GM12891 (cell line): Measurements from ENCODE around the gene ANKRD6.

ENCODE experiments used
- DNase-seq: peaks from one replicate; pipeline ENCODE4 v3.0.0; 2011; ENCODE audit warnings: low spot score; ENCODE audit not compliant: insufficient read length
- FAIRE-seq: peaks from 2 replicates; lab custom pipeline; 2011; peaks lifted over from hg19 to GRCh38; lab: Jason Lieb, UNC
- PAX5 ChIP-seq: IDR thresholded peaks from 2 replicates; pipeline ENCODE4 v1.6.1; 2011; ENCODE audit warnings: low read length, moderate library complexity, mild to moderate bottlenecking; ENCODE audit not compliant: insufficient read depth, severe bottlenecking
- POLR2A ChIP-seq: IDR thresholded peaks from 2 replicates; pipeline ENCODE4 v1.6.1; 2011; ENCODE audit warnings: low read depth, low read length, control low read depth
- POLR2AphosphoS5 ChIP-seq: IDR thresholded peaks from 2 replicates; pipeline ENCODE4 v1.6.1; 2011; ENCODE audit warnings: low read depth, low read length, control low read depth
- POU2F2 ChIP-seq: IDR thresholded peaks from 2 replicates; pipeline ENCODE4 v1.6.1; 2011; ENCODE audit warnings: low read depth, mild to moderate bottlenecking, control low read depth, low read length, moderate library complexity
- SPI1 ChIP-seq: IDR thresholded peaks from 2 replicates; pipeline ENCODE4 v1.6.1; 2011; ENCODE audit warnings: low read depth, low read length, control low read depth
- TAF1 ChIP-seq: IDR thresholded peaks from 2 replicates; pipeline ENCODE4 v1.6.1; 2011; ENCODE audit warnings: low read depth, low read length, control low read depth

The ANKRD6 gene

GRCh38 chr6:89400050-89400449, 32.9 kb upstream of the ANKRD6 start:
- DNase-seq = no peak
- FAIRE-seq = no peak
- TF ChIP-seq SPI1 = no peak

GRCh38 chr6:89400912-89401399, 32.0 kb upstream of the ANKRD6 start:
- FAIRE-seq (peak; percentile 51), DNase-seq (no peak)
- TF ChIP-seq TAF1 (no peak), POU2F2 (no peak), POLR2A (no peak), POLR2AphosphoS5 (no peak)

GRCh38 chr6:89402776-89403175, 30.2 kb upstream of the ANKRD6 start:
- FAIRE-seq = peak; percentile 28
- TF ChIP-seq POLR2AphosphoS5 = no peak
- no peak for TF ChIP-seq PAX5
- TF ChIP-seq TAF1 = no peak
- no peak for TF ChIP-seq POU2F2
- no peak for TF ChIP-seq SPI1
- no peak for TF ChIP-seq POLR2A
- no peak for DNase-seq

DNA sequence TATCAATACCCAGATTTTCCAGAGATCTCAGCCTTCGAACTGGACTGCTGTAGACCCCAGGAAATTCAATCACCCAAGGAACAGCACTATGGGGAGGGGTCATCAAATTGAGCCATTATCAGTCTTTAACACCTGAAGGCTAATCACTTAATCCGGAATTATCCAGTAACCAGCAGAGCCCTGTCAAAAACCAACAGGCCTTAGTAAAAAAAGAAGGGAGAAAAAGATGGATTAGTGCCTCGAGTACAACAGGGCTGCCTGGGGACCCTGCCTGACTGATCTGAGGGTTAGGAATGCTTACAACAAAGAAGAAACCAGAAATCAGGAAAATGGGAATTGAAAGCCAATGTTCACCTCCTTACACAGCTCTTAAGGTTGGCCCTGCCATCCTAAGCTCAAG, 28.4 kb upstream of the ANKRD6 start:
- TF ChIP-seq TAF1 (no peak), PAX5 (no peak), POU2F2 (no peak), SPI1 (no peak), POLR2AphosphoS5 (no peak), POLR2A (no peak)
- DNase-seq = no peak
- FAIRE-seq = no peak

DNA sequence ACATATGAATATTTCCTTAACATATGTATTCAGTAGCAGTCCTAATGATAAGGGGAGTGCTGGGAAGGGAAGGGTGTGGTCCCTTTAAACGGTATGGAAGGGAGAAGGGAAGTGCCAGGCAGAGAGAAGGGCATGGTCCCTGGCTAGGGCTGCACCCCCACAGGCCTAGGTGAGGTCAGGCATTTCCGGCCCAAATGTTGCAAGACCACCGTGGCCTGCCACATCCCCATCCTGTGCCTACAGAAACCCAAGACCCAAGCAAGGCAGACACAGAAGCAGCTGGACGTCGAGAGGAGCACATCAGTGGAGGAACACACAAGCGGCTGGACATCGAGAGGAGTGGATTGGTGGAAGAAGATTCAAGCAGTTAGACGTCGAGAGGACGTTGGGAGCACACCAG, 26.8 kb upstream of the ANKRD6 start:
- no peak for DNase-seq
- no peak for FAIRE-seq
- no peak for TF ChIP-seq POLR2AphosphoS5
- no peak for TF ChIP-seq PAX5
- no peak for TF ChIP-seq POLR2A
- no peak for TF ChIP-seq TAF1
- no peak for TF ChIP-seq POU2F2
- no peak for TF ChIP-seq SPI1

DNA sequence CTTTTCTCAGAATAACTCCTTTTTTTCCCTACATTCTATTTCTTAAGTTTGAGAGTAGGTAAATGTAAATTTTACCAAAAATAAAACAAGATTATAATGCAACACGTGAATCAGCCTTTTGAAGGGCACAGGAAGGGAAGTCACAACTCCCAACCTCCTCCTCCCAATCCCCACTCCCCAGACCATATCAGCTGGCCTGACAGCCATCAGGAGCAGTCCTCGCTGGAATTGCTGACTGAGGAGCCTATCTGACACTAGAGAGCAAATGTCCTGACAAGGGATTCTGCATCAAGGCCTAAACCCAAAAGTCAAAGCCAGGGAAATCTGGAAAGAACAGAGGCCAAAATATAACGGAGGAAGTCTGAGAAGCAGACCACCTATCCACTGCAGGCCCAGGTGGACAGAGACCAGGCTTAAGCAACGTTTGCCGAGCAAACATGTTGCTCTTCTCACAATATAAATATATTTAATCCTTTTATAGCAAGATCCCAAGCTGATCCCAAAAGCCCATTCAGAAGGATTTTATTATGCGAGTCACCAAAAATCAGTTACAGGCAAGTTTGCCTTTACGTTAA, 23.4 kb upstream of the ANKRD6 start:
- DNase-seq (no peak), FAIRE-seq (peak; percentile 59)
- TF ChIP-seq TAF1 (no peak), PAX5 (no peak), POLR2AphosphoS5 (no peak)

- FAIRE-seq = peak; percentile 82
- no peak for TF ChIP-seq SPI1
- no peak for TF ChIP-seq POLR2A
- TF ChIP-seq POU2F2 = no peak
- no peak for TF ChIP-seq POLR2AphosphoS5
- no peak for TF ChIP-seq TAF1
- TF ChIP-seq PAX5 = no peak
- DNase-seq = no peak
Observed at GRCh38 chr6:89410231-89410761, 22.7 kb upstream of the ANKRD6 start.

DNA sequence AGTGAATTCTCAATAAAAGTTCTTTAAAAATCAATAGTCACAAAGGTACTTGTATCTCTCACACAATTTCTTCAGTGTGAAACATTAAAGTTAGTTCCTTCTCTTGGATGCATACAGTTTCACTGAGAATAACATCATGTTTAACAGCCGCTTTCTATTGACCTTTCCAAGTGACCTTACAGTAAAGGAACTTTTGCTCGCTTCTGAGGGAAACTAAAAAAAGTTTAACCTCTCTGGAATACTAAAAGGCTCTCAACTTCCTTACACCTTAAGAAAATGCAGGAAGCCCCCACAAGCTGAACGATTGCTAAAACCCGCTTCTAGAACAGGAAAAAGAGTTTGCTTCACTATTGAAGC, 22.2 kb upstream of the ANKRD6 start:
- TF ChIP-seq POLR2A = no peak
- no peak for TF ChIP-seq POLR2AphosphoS5
- TF ChIP-seq SPI1 = no peak
- no peak for TF ChIP-seq TAF1
- no peak for TF ChIP-seq PAX5
- no peak for TF ChIP-seq POU2F2
- FAIRE-seq = peak; percentile 66

DNA sequence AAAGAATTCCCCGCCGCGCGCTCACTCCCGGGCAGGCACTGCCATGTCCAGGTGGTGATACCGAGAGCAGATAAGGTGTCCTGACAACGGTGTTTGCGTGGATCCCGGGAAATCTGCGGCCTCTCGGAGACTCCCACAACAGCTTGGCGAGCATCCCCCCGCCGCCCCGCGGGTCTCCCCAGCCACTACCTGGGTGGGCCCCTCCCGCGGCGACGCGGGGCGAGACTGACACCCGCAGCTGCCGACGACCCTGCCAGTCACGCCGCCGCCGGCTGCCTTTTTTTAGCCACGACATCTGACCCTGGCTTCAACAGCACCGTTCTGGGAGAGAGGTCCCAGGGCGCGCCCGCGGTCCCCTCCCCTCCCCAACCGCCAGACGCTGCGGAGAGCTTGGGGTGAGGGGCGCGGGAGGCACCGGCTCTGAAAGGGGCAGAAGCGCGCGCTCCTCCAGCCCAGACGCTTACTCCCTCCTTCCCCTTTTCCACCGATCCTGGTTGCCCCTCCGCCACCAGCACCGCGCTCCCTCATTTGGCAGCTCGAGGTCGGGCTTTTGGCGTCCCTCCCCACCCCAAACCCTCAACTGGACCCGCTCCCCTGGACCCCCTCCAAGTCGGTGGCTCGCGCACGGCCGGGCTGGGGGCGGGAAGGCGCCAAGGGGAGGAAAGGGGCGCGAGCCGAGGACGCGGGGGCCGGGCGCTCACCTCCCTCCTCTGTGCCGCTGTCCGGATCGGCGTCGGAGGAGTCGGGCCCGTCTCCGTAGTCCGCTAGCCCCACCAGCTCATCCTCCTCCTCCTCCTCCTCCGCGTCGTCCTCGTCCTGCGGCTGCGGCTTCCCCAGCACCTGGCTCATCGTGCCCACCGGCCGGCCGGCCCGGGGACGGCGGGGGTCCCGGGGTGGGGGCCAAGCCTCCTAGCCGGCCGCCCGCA, 21.5 kb upstream of the ANKRD6 start:
- TF ChIP-seq PAX5 (no peak), POLR2A (no peak), POLR2AphosphoS5 (no peak)
- FAIRE-seq (peak; percentile 41), DNase-seq (peak; percentile 45)

More for the DNA sequence above, 22.2 kb upstream of the ANKRD6 start:
- no peak for DNase-seq
